Sigmoid colon (tissue), 7 donors: ENCODE measurements around the gene PLBD1. TPM values are rescaled to one million over a fixed set of nuclear protein-coding genes. Genes with fewer than 3 reads are reported as not detected.

ENCODE experiments used
- DNase-seq: peaks from one replicate; pipeline ENCODE4 v3.0.0-alpha.2; 2019
- H3K27ac ChIP-seq, 4 donors: fragments of 200-600 bp; sonication (generic); one replicate each; pipeline ENCODE4 v1.5.1; 2016 to 2019; ENCODE audit warnings: mild to moderate bottlenecking in 1 of 4
- H3K27me3 ChIP-seq, 3 donors: fragments of 200-600 bp; sonication (generic); one replicate each; pipeline ENCODE4 v1.5.1; 2019; ENCODE audit warnings: mild to moderate bottlenecking in 1 of 3
- H3K36me3 ChIP-seq, 4 donors: fragments of 200-600 bp; sonication (generic); one replicate each; pipeline ENCODE4 v1.5.1; 2016 to 2019
- H3K4me1 ChIP-seq, 4 donors: fragments of 200-600 bp; sonication (generic); one replicate each; pipeline ENCODE4 v1.5.1; 2017 to 2019
- H3K4me3 ChIP-seq, 4 donors: fragments of 200-600 bp; sonication (generic); one replicate each; pipeline ENCODE4 v1.5.1; 2017 to 2019; ENCODE audit warnings: mild to moderate bottlenecking in 2 of 4, moderate library complexity in 1 of 4
- H3K9me3 ChIP-seq, 4 donors: fragments of 200-600 bp in 3 of 4; sonication (generic) in 3 of 4; one replicate each; pipeline versions ENCODE4 v1.5.1 to v1.6.1; 2013 to 2019
- CTCF ChIP-seq, 4 experiments: fragments of 450-650 bp in 3 of 4; fragments of 200-600 bp in 1 of 4; IDR thresholded peaks; one replicate each; pipeline ENCODE4 v1.5.1; 2016 to 2019; ENCODE audit warnings: antibody characterized with exemption in 4 of 4, mild to moderate bottlenecking in 3 of 4, moderate library complexity in 2 of 4
- EP300 ChIP-seq, 4 donors: sonication (generic); formaldehyde crosslinking; IDR thresholded peaks; one replicate each; pipeline ENCODE4 v1.6.1; 2017; ENCODE audit warnings: antibody characterized with exemption in 4 of 4
- POLR2A ChIP-seq, 2 donors: fragments of 450-650 bp; IDR thresholded peaks; one replicate each; pipeline ENCODE4 v1.6.1; 2016; ENCODE audit warnings: antibody characterized with exemption in 2 of 2, mild to moderate bottlenecking in 2 of 2, moderate library complexity in 2 of 2
- POLR2AphosphoS5 ChIP-seq, 4 donors: sonication (generic); formaldehyde crosslinking; IDR thresholded peaks; one replicate each; pipeline ENCODE4 v1.6.1; 2017; ENCODE audit warnings: antibody characterized with exemption in 4 of 4
- WGBS, 2 donors: extraction: QIAGEN DNeasy Blood & Tissue Kit; methylation state at CpG; one replicate each; pipeline ENCODE4 v1.1.7; 2013; 5-methylcytosine and 5-hydroxymethylcytosine counted together
- intact Hi-C: fragments of 100-400 bp; cut with DNase I; formaldehyde crosslinking; loops from one replicate; pipeline ENCODE4 v1.15.1; 2023
- polyA plus RNA-seq, 3 donors: library from polyadenylated mRNA; stranded (reverse); fragments of 200-250 nt; gene quantifications; one replicate each; pipeline ENCODE4 v1.2.3, GENCODE V29; 2013
- total RNA-seq, 4 donors: library from RNA; depleted of rRNA; stranded (reverse); fragments of >200 nt; gene quantifications; one replicate each; pipeline ENCODE4 v1.1.0, GENCODE V29; 2016
- donor health status: healthy with polysubstance abuse.
- donor health status: Bipolar disorder and iron deficiency.
- donor health status: healthy.

PLBD1 gene
- total and polyA plus RNA-seq, 7 donors, result 8.7 to 24.4 (median 15.6) TPM

GRCh38 chr12:14481201-14481600 is 86.5 kb downstream of the PLBD1 start:
- peaks cover 27 to 94% (median 56%) of the 10 kb centered on the region in 4 donors for H3K36me3 ChIP-seq
- intact Hi-C loops, result no loop called here
- H3K27ac ChIP-seq, result no peak overlapping the region
- TF ChIP-seq POLR2AphosphoS5 (IDR thresholded peaks at IDR 0.05) (no peak), EP300 (IDR thresholded peaks at IDR 0.05) (no peak), CTCF (IDR thresholded peaks at IDR 0.05) (no peak), POLR2A (IDR thresholded peaks at IDR 0.05) (no peak)
- no peak for DNase-seq
- H3K4me1 ChIP-seq, result no peaks in the 10 kb centered on the region
- peaks cover 0 to 4% (median 0%) of the 10 kb centered on the region in 4 donors for H3K9me3 ChIP-seq
- H3K27me3 ChIP-seq, result no peaks in the 10 kb centered on the region
- no peak overlapping the region for H3K4me3 ChIP-seq

- DNase-seq, result no peak
- H3K4me3 ChIP-seq, result no peak overlapping the region
- H3K9me3 ChIP-seq, result peaks cover 0 to 19% (median 7%) of the 10 kb centered on the region in 4 donors
- H3K36me3 ChIP-seq, result peaks cover 29 to 94% (median 61%) of the 10 kb centered on the region in 4 donors
- no peaks in the 10 kb centered on the region for H3K4me1 ChIP-seq
- WGBS, 2 donors, result 82 to 96% methylated on average over 1 of the region's 1 CpG
- no peak for TF ChIP-seq POLR2AphosphoS5 (IDR thresholded peaks at IDR 0.05)
- no peak for TF ChIP-seq POLR2A (IDR thresholded peaks at IDR 0.05)
- no peak for TF ChIP-seq CTCF (IDR thresholded peaks at IDR 0.05)
- TF ChIP-seq EP300 (IDR thresholded peaks at IDR 0.05), result no peak
- intact Hi-C loops, result no loop called here
- no peaks in the 10 kb centered on the region for H3K27me3 ChIP-seq
- no peak overlapping the region for H3K27ac ChIP-seq
Observed at GRCh38 chr12:14479004-14479403, 88.7 kb downstream of the PLBD1 start.

GRCh38 chr12:14473707-14474287 is 93.9 kb downstream of the PLBD1 start:
- H3K9me3 ChIP-seq, result peaks cover 0 to 36% (median 17%) of the 10 kb centered on the region in 4 donors
- no peak for DNase-seq
- H3K4me3 ChIP-seq, result no peak overlapping the region
- 86 to 92% methylated on average over 4 of the region's 4 CpGs for WGBS, 2 donors
- peaks cover 23 to 93% (median 34%) of the 10 kb centered on the region in 4 donors for H3K36me3 ChIP-seq
- intact Hi-C loops, result no loop called here
- H3K4me1 ChIP-seq, result no peaks in the 10 kb centered on the region
- H3K27me3 ChIP-seq, result no peaks in the 10 kb centered on the region
- no peak overlapping the region for H3K27ac ChIP-seq
- TF ChIP-seq CTCF (IDR thresholded peaks at IDR 0.05) (no peak), POLR2A (IDR thresholded peaks at IDR 0.05) (no peak), POLR2AphosphoS5 (IDR thresholded peaks at IDR 0.05) (no peak), EP300 (IDR thresholded peaks at IDR 0.05) (no peak)

- Histone ChIP-seq H3K9me3 (peaks cover 0 to 32% (median 17%) of the 10 kb centered on the region in 4 donors), H3K36me3 (peaks cover 14 to 89% (median 28%) of the 10 kb centered on the region in 4 donors), H3K27me3 (no peaks in the 10 kb centered on the region), H3K4me3 (no peak overlapping the region), H3K27ac (no peak overlapping the region), H3K4me1 (peaks cover 0 to 6% (median 0%) of the 10 kb centered on the region in 4 donors)
- intact Hi-C loops, result no loop called here
- TF ChIP-seq POLR2A (IDR thresholded peaks at IDR 0.05), result no peak
- TF ChIP-seq CTCF (IDR thresholded peaks at IDR 0.05), result no peak
- TF ChIP-seq POLR2AphosphoS5 (IDR thresholded peaks at IDR 0.05), result no peak
- TF ChIP-seq EP300 (IDR thresholded peaks at IDR 0.05), result no peak
- DNase-seq, result no peak
- 98 to 100% methylated on average over 1 of the region's 1 CpG for WGBS, 2 donors
Observed at GRCh38 chr12:14471497-14471896, 96.2 kb downstream of the PLBD1 start.
